ENCODE data around the gene INTS11. TPM values are rescaled to one million over a fixed set of nuclear protein-coding genes. Genes with fewer than 3 reads are reported as not detected.
A peak's percentile ranks its signal among the peaks of the same experiment; 100 is the strongest.
"Not testable (repeated sequence)": the region's sequence is repeated elsewhere in the genome, so short reads cannot be mapped to it uniquely, and the experiment has no call there.

The INTS11 gene
- total and polyA plus RNA-seq, 10 donors = 89.2 to 203 (median 102) TPM

GRCh38 chr1:1317420-1317819 lies 7.0 kb downstream of the INTS11 start:
- 87 to 92% (median 90%) methylated on average over 6 of the region's 6 CpGs for WGBS, 5 donors
- Histone ChIP-seq H3K27ac (no peak overlapping the region), H3K4me1 (peaks cover 0 to 42% (median 19%) of the 10 kb centered on the region in 6 donors), H3K9me3 (no peaks in the 10 kb centered on the region), H3K27me3 (replicated peaks in 1 of 7) (no peaks in the 10 kb centered on the region), H3K4me3 (no peak overlapping the region), H3K36me3 (peaks cover 0 to 95% (median 63%) of the 10 kb centered on the region in 6 donors)
- TF ChIP-seq POLR2AphosphoS5 (IDR thresholded peaks at IDR 0.05) (no peak), POLR2A (IDR thresholded peaks at IDR 0.05) (no peak), CTCF (IDR thresholded peaks at IDR 0.05 in 8 of 11, conservative IDR thresholded peaks at IDR 0.05 in 3 of 11) (no peak)
- intact Hi-C loops (cut with DNase I; ENCODE audit: low total_unique reads) = no loop called here
- no peak for DNase-seq

GRCh38 chr1:1316199-1316598 lies 8.3 kb downstream of the INTS11 start:
- WGBS, 5 donors = 91 to 94% (median 92%) methylated on average over 8 of the region's 8 CpGs
- H3K4me3 ChIP-seq; intact Hi-C loops (cut with DNase I; ENCODE audit: low total_unique reads); H3K27ac ChIP-seq; DNase-seq; H3K9me3 ChIP-seq; H3K27me3 ChIP-seq (replicated peaks in 1 of 7): not testable (repeated sequence)
- Histone ChIP-seq H3K4me1 (peaks cover 0 to 30% (median 8%) of the 10 kb centered on the region in 6 donors), H3K36me3 (peaks cover 0 to 97% (median 75%) of the 10 kb centered on the region in 6 donors)

GRCh38 chr1:1315435-1315954 lies 9.0 kb downstream of the INTS11 start:
- TF ChIP-seq POLR2A (IDR thresholded peaks at IDR 0.05) = no peak
- no peak for TF ChIP-seq CTCF (IDR thresholded peaks at IDR 0.05 in 8 of 11, conservative IDR thresholded peaks at IDR 0.05 in 3 of 11)
- TF ChIP-seq POLR2AphosphoS5 (IDR thresholded peaks at IDR 0.05) = no peak
- WGBS, 5 donors = 70 to 86% (median 82%) methylated on average over 15 to 26 of the region's 26 CpGs
- no peaks in the 10 kb centered on the region for H3K27me3 ChIP-seq (replicated peaks in 1 of 7)
- DNase-seq = no peak
- H3K27ac ChIP-seq = peak overlapping the region in 1 of 8 donors; percentile 21
- peaks cover 0 to 97% (median 79%) of the 10 kb centered on the region in 6 donors for H3K36me3 ChIP-seq
- peaks cover 0 to 29% (median 2%) of the 10 kb centered on the region in 6 donors for H3K4me1 ChIP-seq
- H3K4me3 ChIP-seq = no peak overlapping the region
- intact Hi-C loops (cut with DNase I; ENCODE audit: low total_unique reads) = no loop called here
- no peaks in the 10 kb centered on the region for H3K9me3 ChIP-seq

GRCh38 chr1:1314678-1315335 lies 9.7 kb downstream of the INTS11 start:
- Histone ChIP-seq H3K36me3 (peaks cover 0 to 97% (median 74%) of the 10 kb centered on the region in 6 donors), H3K27ac (no peak overlapping the region), H3K4me1 (peaks cover 2 to 29% (median 6%) of the 10 kb centered on the region in 6 donors), H3K9me3 (no peaks in the 10 kb centered on the region), H3K4me3 (no peak overlapping the region), H3K27me3 (replicated peaks in 1 of 7) (no peaks in the 10 kb centered on the region)
- TF ChIP-seq POLR2AphosphoS5 (IDR thresholded peaks at IDR 0.05) = peak in 1 of 3 donors; percentile 52
- TF ChIP-seq POLR2A (IDR thresholded peaks at IDR 0.05) = no peak
- 92 to 96% (median 93%) methylated on average over 13 to 23 of the region's 23 CpGs for WGBS, 5 donors
- intact Hi-C loops (cut with DNase I; ENCODE audit: low total_unique reads) = no loop called here
- no peak for DNase-seq

GRCh38 chr1:1314237-1314586 lies 10.2 kb downstream of the INTS11 start:
- WGBS, 5 donors = 92 to 96% (median 95%) methylated on average over 8 to 15 of the region's 15 CpGs
- Histone ChIP-seq H3K36me3 (peaks cover 0 to 94% (median 68%) of the 10 kb centered on the region in 6 donors), H3K27me3 (replicated peaks in 1 of 7) (no peaks in the 10 kb centered on the region), H3K27ac (no peak overlapping the region), H3K4me3 (no peak overlapping the region), H3K9me3 (no peaks in the 10 kb centered on the region), H3K4me1 (peaks cover 8 to 34% (median 12%) of the 10 kb centered on the region in 6 donors)
- peak in 1 of 3 donors; percentile 14 for TF ChIP-seq POLR2AphosphoS5 (IDR thresholded peaks at IDR 0.05)
- TF ChIP-seq POLR2A (IDR thresholded peaks at IDR 0.05) = no peak
- intact Hi-C loops (cut with DNase I; ENCODE audit: low total_unique reads) = no loop called here
- DNase-seq = no peak
